Activated T-cell treated with anti-CD3 and anti-CD28 coated beads, Interleukin-2, amount 50 U/mL, for 24 hours (primary cell): ENCODE data around the gene ARX.

ENCODE experiments used
- DNase-seq: peaks from one replicate; pipeline ENCODE4 v3.0.0-alpha.2; 2020
- H3K27ac Mint-ChIP-seq: 2 replicates; pipeline ENCODE4 v1.8.0; 2020; ENCODE audit warnings: mild to moderate bottlenecking, mixed read lengths
- H3K27me3 Mint-ChIP-seq: 2 replicates; pipeline ENCODE4 v1.8.0; 2020; ENCODE audit warnings: mixed read lengths
- H3K36me3 Mint-ChIP-seq: 2 replicates; pipeline ENCODE4 v1.8.0; 2020; ENCODE audit warnings: low read depth, mixed read lengths
- H3K4me1 Mint-ChIP-seq: 2 replicates; pipeline ENCODE4 v1.8.0; 2020; ENCODE audit warnings: low read depth, mixed read lengths
- H3K4me3 Mint-ChIP-seq: 2 replicates; pipeline ENCODE4 v1.8.0; 2020; ENCODE audit warnings: mild to moderate bottlenecking, moderate library complexity, mixed read lengths
- H3K9me3 Mint-ChIP-seq: 2 replicates; pipeline ENCODE4 v1.8.0; 2020; ENCODE audit warnings: mixed read lengths

The ARX gene

DNA sequence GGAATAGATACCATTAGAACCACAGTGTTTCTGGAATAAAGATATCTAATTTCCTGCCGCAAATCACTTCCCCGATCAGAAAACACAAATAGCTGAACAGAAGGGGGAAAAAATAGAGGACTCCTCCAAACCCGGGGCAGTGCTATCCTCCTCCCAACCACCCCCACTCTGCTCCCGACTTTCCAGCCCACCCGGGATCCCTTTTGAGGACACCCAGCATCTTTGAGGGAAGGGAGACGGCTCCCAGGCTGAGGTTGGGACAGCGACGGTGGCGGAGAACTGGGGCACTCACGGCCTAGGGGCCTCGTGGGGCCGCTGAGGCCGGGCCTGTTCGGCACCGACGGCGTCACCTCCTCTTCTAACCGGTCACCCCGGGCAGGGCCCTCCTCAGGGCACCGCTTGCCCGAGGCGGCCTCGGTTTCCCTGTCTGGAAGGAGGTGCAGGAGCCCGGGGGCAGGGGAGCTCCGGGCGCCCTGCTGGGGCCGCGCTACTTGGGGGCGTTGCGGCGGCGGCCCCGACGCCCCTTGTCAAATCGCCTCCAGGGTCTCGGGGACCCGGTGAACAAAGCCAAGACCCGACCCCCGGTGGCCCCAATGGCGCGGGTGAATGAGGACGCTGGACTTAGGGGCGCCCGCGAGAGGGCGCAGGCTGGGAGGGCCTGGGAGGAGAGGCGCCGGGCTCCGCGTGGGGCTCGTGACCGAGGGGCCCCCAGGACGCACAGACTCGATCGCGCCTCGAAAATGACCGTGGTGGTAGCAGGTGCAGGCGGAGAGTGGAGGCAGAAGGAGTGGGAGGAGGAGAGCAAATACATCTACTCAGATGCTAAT lies 6.9 kb upstream of the ARX start:
- no peaks in the 10 kb centered on the region for H3K36me3 Mint-ChIP-seq
- no peak overlapping the region for H3K4me3 Mint-ChIP-seq
- H3K27ac Mint-ChIP-seq: no peak overlapping the region
- peaks cover 84% of the 10 kb centered on the region for H3K27me3 Mint-ChIP-seq
- H3K9me3 Mint-ChIP-seq: no peaks in the 10 kb centered on the region
- DNase-seq: no peak
- H3K4me1 Mint-ChIP-seq: peaks cover 14% of the 10 kb centered on the region

DNA sequence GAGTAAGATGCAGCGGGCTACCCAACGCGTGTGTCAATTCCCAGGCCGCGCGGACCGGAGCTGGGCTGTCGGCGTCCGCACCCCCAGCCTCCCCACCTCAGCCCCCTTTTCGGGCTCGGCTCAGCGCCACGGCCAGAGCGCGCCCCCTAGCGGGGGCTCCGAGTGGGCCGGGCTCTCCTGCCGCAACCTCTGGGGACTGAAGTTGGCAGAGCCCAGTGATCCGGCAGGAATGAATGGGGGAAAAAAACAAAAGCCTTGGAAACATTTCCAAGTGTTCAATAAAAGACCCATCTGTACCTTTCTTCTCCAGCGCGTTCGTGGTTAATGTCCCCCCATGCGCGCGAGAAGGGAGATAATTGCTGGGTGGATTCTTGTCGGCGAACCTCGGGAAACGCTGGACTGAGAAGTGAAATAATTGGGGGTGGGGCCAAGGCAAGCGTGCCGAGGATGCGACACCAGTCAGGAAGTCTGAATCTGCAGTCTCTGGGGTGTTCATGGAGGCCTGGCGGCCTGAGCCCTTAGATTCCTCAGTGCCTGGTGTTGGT lies 5.2 kb upstream of the ARX start:
- Mint-ChIP-seq H3K4me1 (peaks cover 21% of the 10 kb centered on the region), H3K27ac (no peak overlapping the region)

DNA sequence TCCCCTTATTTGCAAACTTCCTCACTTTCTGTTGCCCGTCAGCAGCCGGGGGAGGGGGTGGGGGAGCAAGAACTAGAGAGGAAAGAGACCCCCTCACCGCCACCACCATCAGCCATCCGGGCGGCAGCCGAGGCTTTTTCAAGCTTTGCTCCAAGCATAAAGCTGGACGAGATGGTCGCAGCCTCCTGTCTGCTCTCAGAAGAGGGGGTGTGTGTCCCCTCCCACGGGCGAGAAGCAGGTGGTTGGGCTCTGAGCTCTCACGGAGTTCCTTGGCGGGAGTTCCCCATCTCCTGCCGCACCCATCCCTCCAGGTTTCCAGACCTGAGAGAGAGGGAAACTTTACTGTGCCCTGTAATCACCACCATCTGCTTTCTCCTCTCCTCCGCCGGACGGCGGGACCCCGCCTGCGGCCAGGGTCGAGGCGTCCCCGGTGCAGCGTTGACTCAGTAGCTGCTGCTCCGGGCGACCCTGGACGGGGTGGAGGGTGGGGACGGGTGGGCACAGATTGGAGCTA lies 4.7 kb upstream of the ARX start:
- H3K9me3 Mint-ChIP-seq: no peaks in the 10 kb centered on the region
- H3K4me3 Mint-ChIP-seq: no peak overlapping the region
- DNase-seq: no peak
- H3K4me1 Mint-ChIP-seq: peaks cover 23% of the 10 kb centered on the region
- peaks cover 88% of the 10 kb centered on the region for H3K27me3 Mint-ChIP-seq
- no peaks in the 10 kb centered on the region for H3K36me3 Mint-ChIP-seq
- H3K27ac Mint-ChIP-seq: no peak overlapping the region

More for the DNA sequence above, 5.2 kb upstream of the ARX start:
- peaks cover 88% of the 10 kb centered on the region for H3K27me3 Mint-ChIP-seq
- H3K4me3 Mint-ChIP-seq: peak overlapping the region; percentile 36
- no peaks in the 10 kb centered on the region for H3K36me3 Mint-ChIP-seq
- DNase-seq: peak; percentile 53
- no peaks in the 10 kb centered on the region for H3K9me3 Mint-ChIP-seq

DNA sequence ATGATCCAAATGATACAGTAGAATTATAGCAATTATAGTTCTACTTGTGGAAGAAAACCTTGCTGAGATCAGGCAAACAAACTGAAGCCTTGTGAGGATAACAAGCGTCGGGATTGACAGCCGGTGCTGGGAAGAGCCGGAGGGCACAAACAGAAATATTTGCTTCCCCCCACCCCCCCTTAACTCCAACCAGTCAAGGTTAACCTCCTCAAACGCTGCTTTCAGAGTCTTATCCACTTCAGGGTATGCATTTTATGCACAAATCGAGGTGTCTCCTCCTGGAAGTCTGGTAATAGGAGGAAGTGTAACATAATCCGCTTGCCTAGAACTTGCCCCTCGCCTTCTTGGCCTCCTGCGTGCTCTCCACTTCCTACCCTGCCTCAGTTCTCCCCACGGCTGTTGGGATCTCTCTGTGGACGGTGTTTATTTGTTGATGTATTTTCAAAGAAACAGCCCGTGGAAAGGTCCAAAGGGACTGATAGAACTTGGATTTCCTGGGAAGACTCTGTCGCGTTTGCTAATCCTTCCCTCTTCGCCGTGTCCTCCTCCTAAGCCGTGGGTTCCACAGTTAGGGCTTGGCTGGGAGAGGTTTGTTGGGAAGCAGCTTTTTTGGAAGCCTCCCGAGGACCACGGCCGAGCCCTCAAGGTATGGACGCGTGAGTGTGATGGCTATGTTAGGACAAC lies 4.1 kb upstream of the ARX start:
- Mint-ChIP-seq H3K27ac (no peak overlapping the region), H3K9me3 (no peaks in the 10 kb centered on the region), H3K4me1 (peaks cover 25% of the 10 kb centered on the region), H3K4me3 (no peak overlapping the region), H3K36me3 (no peaks in the 10 kb centered on the region), H3K27me3 (peaks cover 88% of the 10 kb centered on the region)
- DNase-seq: no peak

DNA sequence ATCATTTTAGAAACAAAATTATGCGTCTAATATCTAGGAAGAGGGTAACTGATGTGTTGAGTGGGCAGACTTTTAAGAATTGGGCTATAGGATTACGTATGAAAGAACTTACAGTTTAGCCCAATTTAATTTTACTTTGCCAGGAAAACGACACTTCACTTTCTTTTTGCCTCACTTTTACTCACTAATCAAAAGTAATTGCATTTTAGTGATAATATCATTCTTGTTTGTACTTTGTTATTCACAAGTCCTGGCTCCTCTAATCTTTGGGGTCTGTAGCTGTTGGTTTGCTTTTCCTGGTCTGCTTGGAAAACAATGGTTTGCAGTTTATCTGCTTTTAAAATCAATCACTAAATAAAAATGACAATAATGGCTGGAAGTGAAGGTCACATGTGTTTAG lies 2.9 kb upstream of the ARX start:
- Mint-ChIP-seq H3K4me1 (peaks cover 28% of the 10 kb centered on the region), H3K9me3 (no peaks in the 10 kb centered on the region), H3K27me3 (peaks cover 86% of the 10 kb centered on the region), H3K4me3 (no peak overlapping the region), H3K27ac (no peak overlapping the region), H3K36me3 (no peaks in the 10 kb centered on the region)
- DNase-seq: no peak

DNA sequence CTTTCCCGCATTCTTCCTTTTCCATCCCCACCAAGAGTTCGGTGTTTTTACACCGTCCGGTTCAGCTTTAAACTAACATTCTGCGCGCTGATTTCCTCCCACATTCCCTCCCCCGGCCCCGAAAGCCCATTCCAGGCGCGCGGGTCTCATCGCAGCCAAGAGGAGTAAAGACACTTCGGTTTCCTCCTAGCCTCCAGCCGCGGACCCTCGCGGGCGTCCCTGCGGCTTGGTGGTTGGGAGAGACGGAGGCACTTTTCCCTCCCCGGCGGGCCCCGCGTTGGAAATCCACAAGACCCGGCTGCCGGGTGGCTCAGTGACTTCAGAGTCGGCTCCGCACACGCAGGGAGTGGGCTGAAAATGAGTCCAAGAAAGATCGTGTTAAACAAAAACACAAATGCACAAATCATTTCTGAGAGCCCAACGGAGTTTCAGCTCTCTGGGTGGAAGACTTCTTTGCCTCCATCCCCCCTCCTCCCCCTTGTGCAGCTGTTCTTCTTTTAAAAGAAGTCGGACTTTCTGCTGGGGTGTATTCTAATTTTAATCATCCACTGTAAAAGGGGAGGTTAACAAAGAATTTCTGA lies 2.0 kb upstream of the ARX start:
- Mint-ChIP-seq H3K27me3 (peaks cover 81% of the 10 kb centered on the region), H3K36me3 (no peaks in the 10 kb centered on the region), H3K4me1 (peaks cover 32% of the 10 kb centered on the region), H3K9me3 (no peaks in the 10 kb centered on the region), H3K4me3 (no peak overlapping the region), H3K27ac (no peak overlapping the region)
- DNase-seq: no peak

DNA sequence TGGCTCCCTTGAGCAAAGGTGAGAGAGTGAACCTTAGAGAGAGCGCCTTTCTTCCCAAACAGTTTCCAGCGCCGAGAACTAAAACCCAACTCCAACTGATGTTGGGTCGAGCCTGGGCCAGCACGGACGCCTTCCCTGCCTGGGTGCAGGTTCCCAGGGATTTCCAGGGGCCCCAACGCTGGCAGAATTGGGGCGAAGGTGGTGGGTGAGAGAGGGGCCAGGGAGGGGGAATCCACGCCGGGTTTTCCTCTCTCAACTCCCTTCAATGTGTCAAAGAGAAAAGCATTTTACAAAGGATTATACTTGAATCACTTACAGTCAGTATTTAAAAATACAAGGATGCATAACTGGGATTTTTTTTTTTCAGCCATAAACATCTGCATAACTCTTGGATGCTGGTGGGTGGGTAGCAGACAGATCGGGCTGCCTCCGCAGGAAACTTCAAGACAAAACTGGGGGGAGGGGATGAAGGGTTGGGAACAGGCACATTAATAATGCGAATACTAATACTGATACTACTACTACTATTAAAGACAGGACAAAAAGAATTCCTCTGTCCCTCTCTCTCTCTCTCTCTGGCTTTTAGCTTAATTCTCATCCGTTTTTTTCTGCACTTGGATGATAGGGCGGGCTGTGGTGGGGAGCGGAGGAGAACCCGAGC lies 1.3 kb upstream of the ARX start:
- Mint-ChIP-seq H3K27ac (no peak overlapping the region), H3K9me3 (no peaks in the 10 kb centered on the region)

DNA sequence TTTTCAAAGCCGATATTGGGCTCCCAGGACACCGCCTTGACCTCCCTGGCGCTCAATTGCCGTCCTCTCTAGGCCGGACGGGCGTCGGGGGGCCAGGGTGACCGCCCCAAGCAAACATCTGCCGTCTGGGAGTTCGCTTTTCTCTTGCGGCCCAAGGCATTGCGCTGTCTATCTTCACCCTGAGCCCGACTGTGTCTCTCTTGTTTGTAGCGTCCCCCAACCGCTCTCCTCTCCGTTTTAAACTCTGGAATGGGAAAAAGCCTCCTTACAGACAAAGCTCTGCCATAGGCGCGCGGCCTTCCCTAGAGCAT lies 551 bp upstream of the ARX start:
- peaks cover 24% of the 10 kb centered on the region for H3K4me1 Mint-ChIP-seq

More for the DNA sequence above, 1.3 kb upstream of the ARX start:
- Mint-ChIP-seq H3K4me1 (peaks cover 30% of the 10 kb centered on the region), H3K36me3 (no peaks in the 10 kb centered on the region), H3K27me3 (peaks cover 82% of the 10 kb centered on the region), H3K4me3 (no peak overlapping the region)
- no peak for DNase-seq

DNA sequence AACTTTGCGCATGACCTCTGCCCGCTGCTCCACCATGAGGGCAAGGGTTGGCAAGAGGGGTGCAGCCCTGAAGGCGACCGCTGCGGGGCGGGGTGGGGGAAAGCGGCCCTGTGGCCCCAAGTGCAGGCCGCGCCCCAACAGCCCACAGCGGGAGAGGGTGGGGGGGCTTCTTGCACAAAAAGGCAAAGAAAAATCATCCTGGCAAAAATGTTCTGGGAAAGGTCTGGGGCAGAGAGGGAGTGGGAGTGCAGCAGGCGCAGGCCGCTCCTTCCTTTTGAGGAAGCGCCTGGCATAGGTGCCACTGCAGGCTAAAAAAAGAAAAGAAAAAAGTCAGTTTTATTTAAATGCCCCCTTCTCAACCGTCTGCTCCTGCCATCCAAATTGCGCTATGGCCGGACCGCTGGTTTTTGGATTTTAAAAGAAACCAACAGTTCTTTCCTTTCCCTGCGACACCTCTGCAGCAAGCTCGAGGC lies 1.4 kb downstream of the ARX start:
- H3K9me3 Mint-ChIP-seq: no peaks in the 10 kb centered on the region
- H3K36me3 Mint-ChIP-seq: no peaks in the 10 kb centered on the region
- H3K4me1 Mint-ChIP-seq: peaks cover 20% of the 10 kb centered on the region
- DNase-seq: no peak
- no peak overlapping the region for H3K4me3 Mint-ChIP-seq
- H3K27ac Mint-ChIP-seq: no peak overlapping the region
- peaks cover 86% of the 10 kb centered on the region for H3K27me3 Mint-ChIP-seq

More for the DNA sequence above, 551 bp upstream of the ARX start:
- Mint-ChIP-seq H3K27ac (no peak overlapping the region), H3K9me3 (no peaks in the 10 kb centered on the region), H3K36me3 (no peaks in the 10 kb centered on the region), H3K27me3 (peaks cover 82% of the 10 kb centered on the region), H3K4me3 (no peak overlapping the region)
- DNase-seq: no peak

DNA sequence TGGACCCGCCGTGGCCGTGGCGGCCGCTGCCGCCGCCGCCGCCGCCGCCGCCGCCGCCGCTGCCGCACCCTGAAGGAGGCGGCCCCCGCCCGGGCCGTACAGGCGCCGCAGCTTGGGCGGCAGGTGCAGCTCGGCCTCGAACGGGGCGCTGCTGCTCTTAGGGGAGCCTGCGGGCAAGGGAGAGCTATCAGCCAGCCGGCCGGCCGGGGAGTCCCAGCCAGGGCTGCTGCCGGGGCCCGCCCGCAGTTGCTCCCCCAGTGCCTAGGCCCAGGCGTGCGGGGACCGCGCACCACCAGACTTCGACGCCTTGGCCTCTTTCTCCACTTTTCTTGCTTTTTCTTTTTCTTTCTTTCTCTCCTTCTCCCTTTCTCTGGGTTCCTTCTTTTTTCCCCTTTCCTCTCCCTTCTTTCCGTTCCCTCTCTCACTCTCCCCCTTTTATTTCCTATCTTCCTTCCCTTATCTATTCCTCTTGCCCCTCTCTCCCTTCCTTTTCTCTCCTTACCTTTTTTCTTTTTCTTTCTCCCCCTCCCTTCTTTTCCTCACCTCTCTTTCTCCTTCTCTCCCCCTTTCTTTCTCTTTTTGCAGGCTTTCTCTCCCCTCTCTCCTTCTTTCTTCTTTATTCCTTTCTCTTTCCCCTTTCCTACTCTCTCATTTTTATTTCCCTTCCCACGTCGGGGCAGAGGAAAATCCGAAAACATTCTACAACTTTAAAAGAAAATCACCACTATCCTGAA lies 2.0 kb downstream of the ARX start:
- no peaks in the 10 kb centered on the region for H3K36me3 Mint-ChIP-seq
- H3K27me3 Mint-ChIP-seq: peaks cover 87% of the 10 kb centered on the region
- H3K27ac Mint-ChIP-seq: no peak overlapping the region
- no peak overlapping the region for H3K4me3 Mint-ChIP-seq
- peaks cover 20% of the 10 kb centered on the region for H3K4me1 Mint-ChIP-seq
- DNase-seq: peak; percentile 37
- no peaks in the 10 kb centered on the region for H3K9me3 Mint-ChIP-seq

DNA sequence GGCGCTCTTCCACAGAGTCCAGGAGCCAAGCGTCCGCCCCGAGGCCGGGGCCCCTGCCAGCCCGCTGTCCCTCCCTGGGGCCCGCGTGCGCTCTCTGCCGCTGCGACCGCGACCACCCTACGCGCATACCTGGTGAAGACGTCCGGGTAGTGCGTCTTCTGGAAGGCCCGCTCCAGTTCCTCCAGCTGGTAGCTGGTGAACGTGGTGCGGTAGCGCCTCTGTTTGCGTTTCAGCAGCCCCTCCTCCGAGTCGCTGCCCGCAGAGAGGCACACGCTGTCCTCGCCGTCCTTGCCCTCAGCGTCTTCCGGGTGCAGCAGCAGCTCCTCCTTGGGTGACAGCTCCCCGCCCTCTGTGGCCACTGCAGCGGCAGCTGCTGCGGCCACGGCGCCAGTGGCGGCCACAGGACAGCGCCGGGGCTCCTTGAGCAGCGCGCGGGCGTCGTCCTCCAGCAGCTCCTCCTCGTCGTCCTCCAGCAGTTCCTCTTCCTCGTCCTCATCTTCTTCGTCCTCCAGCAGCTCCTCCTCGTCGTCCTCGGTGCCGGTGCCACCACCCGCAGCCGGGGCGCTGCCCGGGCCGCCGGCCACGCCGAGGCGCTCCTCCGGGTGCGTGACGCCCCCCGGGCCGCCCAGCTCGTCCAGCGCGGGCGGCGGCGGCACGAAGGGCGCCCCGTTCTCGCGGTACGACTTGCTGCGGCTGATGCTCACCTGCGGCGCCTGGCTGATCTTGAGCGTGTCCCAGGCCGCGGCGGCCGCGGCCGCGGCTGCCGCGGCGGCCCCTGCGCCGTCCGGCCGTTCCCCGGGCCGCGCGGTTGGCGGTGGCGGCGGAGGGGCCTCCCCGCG lies 2.8 kb downstream of the ARX start:
- peaks cover 20% of the 10 kb centered on the region for H3K4me1 Mint-ChIP-seq
- DNase-seq: peak; percentile 34
- H3K27ac Mint-ChIP-seq: no peak overlapping the region
- peak overlapping the region; percentile 65 for H3K4me3 Mint-ChIP-seq
- H3K27me3 Mint-ChIP-seq: peaks cover 91% of the 10 kb centered on the region
- no peaks in the 10 kb centered on the region for H3K9me3 Mint-ChIP-seq
- H3K36me3 Mint-ChIP-seq: no peaks in the 10 kb centered on the region

DNA sequence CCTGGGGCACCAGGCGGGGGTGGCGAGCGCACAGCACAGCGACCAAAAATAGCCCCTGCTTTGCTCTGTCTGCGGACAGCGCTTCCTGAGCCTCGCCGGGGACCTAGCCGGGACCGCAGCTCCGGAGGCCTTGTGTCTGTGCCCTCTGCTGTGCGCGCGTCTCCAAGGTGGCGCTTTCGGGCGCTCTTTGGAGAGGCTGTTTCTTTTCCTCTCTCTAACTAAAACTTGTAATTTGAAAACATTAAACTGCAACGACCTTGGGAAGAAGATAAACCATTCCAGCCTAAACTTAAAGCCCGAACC lies 3.4 kb downstream of the ARX start:
- peak overlapping the region; percentile 31 for H3K4me3 Mint-ChIP-seq
- DNase-seq: no peak
- H3K4me1 Mint-ChIP-seq: peaks cover 16% of the 10 kb centered on the region
- H3K27ac Mint-ChIP-seq: no peak overlapping the region
- H3K9me3 Mint-ChIP-seq: no peaks in the 10 kb centered on the region
- no peaks in the 10 kb centered on the region for H3K36me3 Mint-ChIP-seq
- peaks cover 91% of the 10 kb centered on the region for H3K27me3 Mint-ChIP-seq
